NCI-H460 (cell line): ENCODE results near the gene SERGEF. TPM values are rescaled to one million over a fixed set of nuclear protein-coding genes. Genes with fewer than 3 reads are reported as not detected.

Experiments
- DNase-seq: peaks from one replicate; pipeline ENCODE4 v3.0.0-alpha.2; 2016; ENCODE audit warnings: low read depth; ENCODE audit errors: extremely low read depth
- polyA plus RNA-seq: library from polyadenylated mRNA; depleted of rRNA; stranded (reverse); fragments of >200 nt; gene quantifications from 2 replicates; pipeline ENCODE4 v1.2.3, GENCODE V29; 2014; cell fraction: nucleus; rRNA removed
- total RNA-seq: library from RNA; depleted of rRNA; stranded (reverse); fragments of >200 nt; shearing (Covaris generic); gene quantifications from 2 replicates; pipeline ENCODE4 v1.2.3, GENCODE V29; 2014; rRNA removed

The SERGEF gene
- 10.9 and 18.5 TPM in 2 replicates for total RNA-seq
- 15.2 and 42.9 TPM in 2 replicates for polyA plus RNA-seq

DNA sequence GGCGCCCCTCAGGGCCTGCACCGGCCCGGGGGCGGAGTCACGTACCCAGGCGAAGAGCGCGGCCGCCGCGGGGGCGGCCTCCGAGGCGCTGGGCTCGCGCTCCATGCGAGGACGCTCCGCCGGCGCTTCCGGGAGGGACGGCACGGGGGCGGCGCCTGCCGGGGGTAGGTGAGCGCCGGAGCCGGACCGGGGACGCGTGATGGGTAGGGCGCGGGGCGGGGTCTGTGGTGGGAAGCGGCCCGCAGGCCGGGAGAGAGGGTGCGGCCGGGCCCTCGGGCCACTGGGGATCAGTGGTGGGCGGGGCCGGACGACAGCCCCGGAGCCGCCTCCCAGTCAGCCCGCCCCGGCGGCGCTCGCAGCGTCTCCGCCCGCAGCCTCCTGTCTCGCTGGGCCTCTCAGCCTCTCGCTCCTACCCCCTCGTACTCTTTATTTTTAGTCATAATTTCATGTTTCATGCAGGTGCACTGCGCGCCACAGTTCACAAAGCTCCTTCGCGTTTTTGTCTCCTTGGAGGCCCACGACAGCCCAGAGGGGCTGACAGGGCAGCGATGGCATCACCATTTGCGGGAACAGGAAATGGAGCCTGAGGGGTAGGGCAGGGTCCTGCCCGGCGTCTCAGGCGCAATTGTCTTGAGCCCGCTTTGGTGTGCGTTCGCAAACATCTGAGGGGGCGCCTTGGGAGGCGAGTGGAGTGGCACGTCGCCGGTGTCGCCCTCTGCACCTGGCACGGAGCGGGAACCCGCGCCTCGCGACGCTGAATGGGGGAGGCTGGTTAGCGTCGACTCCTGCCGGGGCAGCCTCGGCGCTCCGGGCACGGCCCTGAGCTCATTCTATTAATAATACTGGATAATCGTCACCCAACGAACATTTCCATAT is at the start of gene SERGEF:
Gene SERGEF, minus strand, starts transcription at position 142 of the 876 bp plus-strand sequence. Its CDS starts 37 bp downstream, at position 105.
- DNase-seq, result peak; percentile 83

DNA sequence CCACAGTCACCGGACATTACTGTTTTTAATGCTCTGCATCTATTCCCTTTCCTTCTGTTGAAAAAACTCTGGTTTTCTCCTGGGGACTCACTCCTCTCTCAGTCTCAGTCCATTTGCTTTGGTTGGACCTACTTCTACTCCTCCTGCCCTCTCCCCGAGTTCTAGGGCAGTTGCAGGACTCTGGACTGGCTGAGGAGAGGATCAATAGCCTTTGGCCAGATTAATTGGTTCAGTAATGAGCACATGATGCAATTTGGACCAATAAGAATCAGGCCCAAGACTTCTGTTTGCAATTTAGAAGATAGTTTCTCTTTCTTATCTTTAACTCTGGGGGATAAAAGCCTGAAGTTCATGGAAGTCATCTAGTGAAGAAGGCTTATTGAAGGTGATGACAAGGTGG is 48.5 kb upstream of the SERGEF start:
- no peak for DNase-seq

DNA sequence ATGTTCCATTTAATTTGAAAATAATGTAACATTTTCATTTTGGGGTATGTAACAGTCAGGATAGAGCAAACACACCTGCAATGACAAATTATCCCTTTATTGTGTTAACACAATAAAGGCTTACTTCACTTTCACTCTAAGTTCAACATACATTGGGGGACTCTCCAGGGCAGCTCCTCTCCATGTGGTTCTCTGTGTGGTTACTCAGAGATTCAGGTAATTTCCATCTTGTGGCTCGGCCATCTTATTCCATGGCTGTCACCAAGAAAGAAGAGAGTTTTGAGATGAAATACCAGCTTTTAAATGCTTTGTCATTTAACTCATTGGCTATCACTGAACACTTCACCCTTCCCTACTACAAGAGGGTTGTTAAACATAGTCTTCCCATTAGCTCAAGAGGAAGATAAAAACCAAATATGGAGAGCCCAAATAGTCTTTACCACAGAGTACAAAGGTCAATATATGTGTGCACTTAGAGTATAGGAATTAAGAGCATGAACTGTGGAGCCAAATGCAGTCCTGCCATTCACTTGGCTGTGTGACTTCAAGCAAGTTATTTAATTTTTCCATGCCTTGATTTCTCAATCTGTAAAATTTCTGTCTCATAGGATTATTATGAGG is 43.8 kb upstream of the SERGEF start:
- no peak for DNase-seq

DNA sequence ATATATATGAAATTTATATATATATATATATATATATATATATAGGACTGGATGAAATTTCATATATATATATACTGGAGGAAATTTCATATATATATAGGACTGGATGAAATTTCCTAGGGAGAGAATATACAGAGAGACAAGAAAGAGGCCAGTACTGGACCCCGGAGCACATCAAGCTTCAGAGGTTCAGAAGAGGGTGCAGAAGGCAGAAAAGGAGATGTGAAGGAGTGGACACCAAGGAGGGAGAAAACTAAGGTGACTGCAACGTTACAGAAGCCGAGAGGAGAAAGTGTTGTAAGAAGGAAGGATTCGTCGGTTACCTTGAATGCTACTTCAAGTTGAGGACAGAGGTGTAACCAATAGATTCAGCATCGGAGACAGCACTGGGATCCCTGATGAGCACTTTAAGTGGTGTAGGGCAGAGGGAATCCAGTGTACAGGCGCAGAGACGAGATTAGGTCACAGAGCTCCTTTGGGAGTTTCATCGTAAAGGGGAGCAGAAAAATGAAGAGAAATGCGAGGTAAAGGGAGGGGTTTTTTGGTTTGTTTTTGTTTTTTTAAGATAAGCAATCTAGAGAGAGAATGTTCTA is 41.8 kb upstream of the SERGEF start:
- no peak for DNase-seq

DNA sequence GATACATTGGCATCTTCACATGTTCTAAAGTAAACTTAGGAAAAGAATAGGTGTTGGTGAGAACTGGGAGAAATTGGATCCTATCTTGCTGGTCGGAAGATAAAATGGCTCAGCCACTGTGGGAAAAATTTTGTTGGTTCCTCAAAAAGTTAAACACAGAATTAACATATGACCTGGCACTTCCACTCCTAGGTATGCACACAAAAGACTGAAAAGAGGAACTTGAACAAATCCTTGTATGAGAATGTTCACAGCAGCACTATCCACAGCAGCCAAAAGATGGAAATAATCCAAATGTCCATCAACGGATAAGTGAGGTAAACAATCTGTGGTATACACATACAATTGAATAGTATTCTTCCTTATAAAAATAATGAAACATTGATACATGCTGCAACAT is 38.0 kb upstream of the SERGEF start:
- DNase-seq, result no peak

DNA sequence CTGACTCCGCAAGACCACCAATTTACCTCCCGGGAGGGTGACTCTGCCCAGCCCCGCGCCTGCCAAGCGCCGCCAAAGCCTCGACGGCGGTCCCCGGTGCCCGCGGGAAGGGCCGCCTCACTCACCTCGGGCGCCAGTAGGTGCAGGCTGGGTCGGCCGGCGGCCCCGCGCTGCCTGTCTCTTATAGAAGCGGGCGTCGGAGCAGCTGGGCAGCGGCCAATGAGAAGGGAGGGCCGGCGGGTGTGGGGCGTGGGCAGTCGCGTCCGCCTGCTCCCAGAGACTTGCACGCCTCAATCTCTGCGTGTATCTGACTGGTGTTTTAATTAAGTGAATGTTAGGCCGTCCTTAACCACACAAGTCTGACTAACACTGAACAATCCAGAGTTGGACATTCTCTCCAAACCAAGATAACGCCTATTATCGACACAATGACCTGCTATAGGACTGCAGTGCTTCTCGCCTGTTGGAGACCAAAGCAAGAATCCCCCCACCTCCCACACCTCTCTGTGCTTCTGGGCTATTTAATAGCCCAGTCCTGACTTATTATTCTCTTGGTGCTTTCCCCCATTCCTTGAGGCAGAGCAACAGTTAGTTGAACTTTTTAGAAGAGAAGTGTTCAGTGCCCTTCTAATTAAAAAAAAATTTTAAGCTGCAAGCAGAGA is 33.4 kb upstream of the SERGEF start, which contains the start of gene TPH1:
Gene TPH1, minus strand, starts transcription at position 154 of the 662 bp plus-strand sequence. CDS start 5,507 bp downstream, outside the sequence.
- DNase-seq, result peak; percentile 1

DNA sequence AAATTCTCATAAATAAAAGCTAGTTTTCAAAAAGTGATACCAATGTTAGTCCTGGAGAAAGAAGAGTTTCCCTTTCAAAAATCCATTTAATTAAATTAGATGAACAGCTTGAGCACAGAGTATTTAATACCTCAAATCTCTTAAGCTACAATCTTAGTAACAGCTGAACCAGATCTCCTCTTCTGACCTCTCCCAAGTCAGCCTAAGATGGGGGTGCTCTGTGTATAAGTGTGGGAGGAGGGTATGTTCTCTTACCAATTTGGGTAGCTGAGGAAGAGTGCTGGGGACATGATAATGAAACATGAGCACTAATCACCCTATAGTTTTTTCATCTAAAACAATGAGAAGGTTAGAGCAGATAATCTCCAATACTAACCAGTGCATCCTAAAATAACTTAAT is 23.6 kb upstream of the SERGEF start:
- no peak for DNase-seq

DNA sequence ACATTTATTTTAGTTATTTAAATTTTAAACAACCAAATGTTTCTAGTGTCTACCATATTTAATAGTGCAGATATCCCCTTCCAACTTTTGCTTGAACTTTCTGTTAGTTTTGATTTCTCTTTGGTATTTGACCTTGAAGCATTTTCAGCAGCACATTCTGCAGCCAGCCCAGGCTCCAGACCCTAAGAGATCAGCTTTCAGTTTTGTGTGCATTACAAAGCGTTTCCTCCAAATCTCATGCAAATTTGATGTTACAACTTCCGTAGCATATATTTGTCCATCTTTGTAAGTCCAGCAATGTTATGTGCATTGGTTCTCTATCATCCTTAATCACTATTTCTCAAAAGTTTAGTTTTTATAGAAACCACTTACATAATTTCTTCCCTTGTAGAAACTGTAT is 14.6 kb upstream of the SERGEF start:
- DNase-seq, result no peak

DNA sequence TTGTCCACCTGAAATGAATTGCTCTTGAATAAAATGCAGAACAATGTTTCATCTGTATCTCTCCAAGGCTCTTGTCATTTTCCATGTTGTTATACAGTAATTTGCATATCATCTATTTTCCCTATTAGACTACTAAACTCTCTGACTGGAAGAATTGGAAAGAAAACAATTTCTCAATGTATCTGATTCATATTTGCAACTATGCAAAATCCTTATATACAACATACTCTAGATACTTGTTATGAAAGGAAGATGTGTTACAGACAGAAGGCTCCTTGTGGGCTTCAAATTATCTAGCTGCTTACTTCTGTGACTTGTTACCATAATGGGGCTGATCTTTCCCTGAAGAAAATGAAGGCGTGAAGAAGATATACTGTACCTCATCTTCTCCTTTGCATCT is 9.6 kb upstream of the SERGEF start:
- no peak for DNase-seq

DNA sequence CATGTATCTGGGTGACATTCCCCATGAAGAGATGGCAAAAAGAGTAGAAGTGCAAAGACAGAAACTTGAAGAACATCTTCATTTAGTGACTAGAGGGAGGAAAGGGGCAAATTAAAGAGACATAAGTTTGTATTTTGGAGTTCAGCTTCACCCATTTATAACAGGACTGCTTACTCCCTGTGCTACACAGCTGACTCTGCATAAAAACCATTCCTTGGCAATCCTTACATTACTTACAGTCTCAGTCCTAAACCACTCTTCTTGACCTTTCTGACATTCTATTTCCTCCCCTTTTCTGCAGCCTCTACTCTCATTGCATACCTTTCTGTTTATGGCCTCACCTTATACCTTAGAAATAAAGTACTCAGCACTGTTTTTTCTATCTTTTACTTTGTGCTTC is 6.8 kb upstream of the SERGEF start:
- DNase-seq, result no peak

DNA sequence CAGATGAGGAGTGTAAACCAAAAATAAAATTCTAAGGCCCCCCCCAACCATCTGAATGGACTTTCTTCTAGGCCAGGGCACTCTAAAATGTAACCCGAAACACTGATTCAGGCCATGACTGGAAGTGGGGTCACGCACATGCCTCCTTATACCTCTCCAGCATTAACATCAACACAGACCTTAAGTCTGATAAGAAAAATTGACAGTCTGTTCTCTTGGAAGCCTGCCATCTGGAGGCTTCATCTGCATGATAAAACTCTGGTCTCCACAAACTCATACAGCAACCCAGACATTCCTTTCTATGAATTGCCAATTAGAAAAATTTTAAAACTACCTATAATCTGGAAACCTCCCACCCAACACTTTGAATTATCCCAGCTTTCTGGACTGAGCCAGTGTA is 3.9 kb upstream of the SERGEF start:
- DNase-seq, result no peak

DNA sequence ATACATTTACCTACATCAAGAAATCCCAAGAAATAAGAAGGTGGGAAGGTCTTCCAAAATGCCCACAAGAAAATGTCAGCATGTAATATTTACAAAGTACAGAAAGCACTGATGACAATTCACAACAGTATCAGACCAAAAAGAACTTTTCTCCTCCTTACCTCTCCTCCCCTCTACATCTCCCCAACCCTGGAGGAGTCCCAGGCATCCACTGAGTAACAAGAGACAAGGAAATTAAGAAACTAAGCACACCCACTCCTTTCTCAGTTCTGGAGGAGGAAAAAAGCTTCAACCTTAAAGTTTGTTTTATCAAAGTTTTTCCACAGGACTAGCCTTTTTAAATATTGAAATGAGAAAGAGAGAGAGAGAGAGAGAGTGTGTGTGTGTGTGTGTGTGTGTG is 2.0 kb upstream of the SERGEF start:
- no peak for DNase-seq

DNA sequence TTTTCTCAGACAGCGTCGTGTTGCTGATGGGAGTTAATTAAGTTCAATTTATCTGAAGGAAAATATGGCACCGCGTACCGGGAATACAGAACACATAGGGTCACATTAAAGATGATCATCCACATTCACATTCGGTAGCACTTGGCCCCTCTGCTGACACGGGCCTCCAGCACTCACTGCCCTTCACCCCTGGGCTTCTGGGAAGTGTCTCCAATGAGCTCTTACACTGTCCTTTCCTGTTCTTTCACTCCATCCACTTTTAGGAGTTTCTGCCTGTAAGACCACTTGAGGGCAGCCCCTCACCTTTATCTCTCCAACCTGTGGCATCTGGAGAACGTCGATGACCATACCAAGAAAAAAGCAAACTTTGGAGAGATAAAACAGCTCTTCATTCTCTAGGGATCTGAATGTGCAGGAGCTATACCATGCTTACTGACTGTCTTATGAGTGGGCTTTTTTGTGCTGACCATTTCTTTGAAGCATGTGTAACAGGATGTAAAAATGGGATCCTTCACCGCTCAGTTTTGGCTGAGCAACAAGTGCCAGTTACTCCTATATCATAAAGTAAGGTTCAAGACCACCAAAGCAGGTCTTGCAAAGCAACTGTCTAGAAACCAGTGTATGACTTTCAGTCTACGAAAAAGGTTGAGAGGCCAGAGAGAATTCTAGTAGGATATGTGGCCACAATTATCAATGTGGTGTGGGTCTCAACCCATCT is 1.1 kb upstream of the SERGEF start:
- no peak for DNase-seq

DNA sequence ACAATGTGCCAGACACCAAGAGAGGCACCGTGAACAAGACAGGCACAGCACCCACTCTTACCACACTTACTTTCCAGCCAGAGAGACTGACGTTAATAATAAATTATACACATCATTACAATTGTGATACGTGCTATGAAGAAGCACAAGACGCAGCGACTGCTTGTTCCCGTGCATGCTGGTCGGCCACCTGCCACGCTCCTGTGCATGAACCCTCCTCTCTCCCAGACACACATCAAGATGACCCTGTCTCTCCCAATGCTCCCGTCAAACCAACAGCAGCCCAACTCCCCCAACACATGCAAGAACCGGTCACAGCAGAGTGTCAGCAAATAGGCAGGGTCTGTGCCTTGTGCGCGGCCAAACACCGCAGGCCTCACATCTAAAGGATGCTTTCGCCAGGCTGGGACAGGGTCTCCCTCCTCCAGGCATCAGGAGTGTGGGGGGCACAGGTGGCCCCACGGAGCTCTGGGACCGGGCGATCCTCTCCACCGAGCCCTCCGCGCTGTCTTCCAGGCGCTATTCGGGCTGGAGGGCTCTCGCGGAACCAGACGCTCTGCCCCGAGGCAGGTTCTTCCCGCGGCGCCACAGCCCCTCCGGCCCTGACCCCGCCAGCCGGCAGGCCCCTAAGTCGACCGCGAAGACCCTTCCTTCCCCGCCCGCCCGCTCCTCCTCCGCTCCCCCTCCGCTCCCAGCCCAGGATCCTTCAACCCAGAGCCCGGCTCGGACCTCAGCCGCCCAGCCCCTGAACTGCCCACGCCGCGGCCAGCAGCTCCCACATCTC is 533 bp downstream of the SERGEF start:
- no peak for DNase-seq

DNA sequence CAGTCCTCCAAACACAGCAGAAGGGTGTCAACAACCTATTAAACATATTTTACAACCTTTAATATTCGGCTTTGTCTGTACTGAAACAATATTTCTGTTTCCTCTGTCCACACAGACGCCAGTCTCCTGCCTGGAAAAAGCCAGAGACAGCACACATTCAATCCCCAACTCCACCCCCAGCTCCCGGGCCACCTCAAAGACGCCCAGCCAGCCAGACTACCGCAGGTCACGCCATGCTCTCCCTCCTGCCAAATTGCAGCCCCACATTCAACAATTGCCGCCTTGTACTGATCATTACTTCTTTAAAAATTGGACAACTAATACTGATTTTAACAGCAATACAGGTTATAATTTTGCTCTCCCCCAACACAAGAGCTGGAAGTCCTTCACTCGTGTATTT is 1.2 kb downstream of the SERGEF start:
- no peak for DNase-seq

DNA sequence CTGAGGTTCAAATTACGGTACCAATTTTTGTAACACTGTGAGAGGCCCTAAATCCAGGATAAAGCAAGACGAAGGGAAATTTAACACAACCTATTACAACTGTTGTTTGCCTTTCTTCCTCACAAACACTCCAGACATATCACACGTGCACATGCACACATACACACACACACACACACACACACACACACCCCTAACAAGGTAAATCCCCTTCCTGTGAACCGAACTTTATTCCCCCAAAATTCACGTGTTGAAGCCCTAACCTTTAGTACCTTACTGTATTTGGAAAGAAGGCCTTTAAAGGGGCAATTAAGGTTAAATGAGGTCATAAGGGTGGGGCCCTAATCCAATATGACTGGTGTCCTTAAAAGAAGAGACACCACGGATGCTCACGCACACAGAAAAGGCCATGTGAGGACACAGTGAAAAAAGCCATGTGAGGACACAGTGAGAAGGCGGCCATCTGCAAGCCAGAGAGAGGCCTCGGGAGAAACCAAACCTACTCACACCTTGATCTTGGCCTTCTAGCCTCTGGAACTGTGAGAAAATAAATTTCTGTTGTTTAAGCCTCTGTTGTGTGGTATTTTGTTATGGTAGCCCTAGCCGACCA is 1.8 kb downstream of the SERGEF start:
- DNase-seq, result no peak

DNA sequence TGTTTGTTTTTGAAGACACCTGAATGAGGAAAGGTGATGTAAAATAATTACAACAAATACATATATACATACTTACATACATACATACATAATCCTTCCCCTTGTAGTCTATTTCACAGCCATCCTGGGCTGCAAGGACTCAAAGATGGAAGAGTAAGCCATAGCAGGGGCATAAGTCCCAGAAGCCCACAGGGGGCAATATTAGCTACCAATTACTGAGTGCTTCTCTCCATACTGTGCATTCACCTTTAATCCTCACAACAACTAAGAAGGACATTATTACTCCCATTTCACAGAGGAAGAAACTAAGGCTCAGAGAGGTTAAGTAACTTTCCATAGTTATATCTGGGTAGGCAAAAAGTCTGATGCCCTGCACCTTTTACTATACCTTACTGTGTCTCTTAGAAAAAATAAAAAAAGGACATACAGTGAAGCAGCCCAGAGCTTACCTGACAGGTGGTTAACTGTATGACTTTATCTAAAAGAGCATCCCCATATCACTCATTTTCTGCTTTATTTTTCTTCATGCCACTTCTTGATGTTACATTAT is 2.7 kb downstream of the SERGEF start:
- no peak for DNase-seq

DNA sequence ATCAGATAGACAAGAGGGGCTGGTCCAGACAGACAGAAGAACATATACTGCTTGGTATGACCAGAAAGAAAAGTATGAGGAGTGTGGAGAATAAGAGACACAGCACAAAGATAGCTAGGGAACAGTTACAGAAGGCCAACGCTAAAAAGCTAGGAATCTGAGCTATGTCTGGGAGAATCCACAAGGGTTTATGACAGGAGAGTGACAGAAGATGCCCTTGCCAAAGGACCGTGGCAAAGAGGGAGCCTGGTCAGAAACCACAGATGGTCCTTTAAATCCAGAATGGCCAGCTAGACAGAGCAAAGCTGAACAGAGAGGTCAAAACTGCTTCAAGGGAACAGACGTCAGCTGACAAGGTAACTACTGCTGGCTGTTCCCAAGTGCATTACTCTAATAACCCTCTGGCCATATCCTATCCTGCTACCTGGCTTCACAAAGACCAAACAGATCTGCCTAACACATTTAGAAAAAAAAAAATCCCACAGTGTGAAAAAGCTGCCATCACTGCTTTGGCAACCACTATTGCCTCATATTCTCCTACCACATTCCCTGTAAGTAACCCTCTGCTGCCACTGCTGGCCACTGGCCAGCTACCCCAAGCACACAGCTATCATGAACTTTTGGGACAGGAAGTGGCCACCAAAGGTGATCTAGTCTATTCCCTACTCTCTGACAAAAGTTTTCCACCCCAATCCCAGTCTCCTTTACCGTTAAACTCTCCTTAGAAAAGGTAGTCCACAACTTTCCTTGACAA is 7.3 kb downstream of the SERGEF start:
- no peak for DNase-seq
